GM04504 (cell line): ENCODE results near the gene ZBTB22.

Experiments used
- DNase-seq: peaks from one replicate; pipeline ENCODE4 v3.0.0-alpha.2; 2012; ENCODE audit warnings: low read depth

Gene ZBTB22

DNA sequence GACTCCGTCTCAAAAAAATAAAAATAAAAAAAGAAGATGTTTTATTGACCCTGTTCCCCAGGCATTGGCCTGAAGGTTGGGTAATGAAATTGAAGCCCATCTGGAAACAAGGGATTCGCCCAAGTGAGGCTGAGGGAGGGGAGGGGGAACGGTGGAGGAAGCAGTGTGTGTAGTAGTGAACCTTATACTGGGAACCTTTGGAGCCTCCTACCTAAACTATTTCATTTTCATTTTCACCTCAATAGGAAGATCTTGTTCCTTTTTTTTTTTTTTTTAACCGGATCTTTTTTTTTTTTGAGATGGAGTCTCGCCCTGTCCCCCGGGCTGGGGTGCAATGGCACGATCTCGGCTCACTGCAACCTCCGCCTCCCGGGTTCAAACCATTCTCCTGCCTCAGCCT is 13.2 kb upstream of the ZBTB22 start:
- DNase-seq, result no peak

DNA sequence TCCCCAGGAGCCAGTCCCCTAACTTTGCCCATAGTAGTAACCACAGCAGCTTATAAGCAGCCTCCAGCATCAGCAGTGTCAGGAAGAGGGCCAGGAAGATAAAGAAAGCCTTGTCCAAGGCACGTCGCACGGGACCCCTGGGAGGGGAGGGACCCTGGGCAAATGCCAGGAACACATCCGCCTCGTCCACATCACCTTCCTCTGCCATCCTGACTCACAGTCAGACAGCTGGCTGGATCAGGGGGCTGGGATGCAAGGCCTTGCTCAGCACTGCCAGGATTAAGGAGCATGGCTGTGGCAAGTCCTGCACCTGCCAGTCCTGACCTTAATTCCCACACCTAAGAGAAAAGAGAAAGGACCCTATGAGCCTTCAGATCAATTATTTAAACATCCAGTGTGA is 11.5 kb upstream of the ZBTB22 start:
- no peak for DNase-seq

DNA sequence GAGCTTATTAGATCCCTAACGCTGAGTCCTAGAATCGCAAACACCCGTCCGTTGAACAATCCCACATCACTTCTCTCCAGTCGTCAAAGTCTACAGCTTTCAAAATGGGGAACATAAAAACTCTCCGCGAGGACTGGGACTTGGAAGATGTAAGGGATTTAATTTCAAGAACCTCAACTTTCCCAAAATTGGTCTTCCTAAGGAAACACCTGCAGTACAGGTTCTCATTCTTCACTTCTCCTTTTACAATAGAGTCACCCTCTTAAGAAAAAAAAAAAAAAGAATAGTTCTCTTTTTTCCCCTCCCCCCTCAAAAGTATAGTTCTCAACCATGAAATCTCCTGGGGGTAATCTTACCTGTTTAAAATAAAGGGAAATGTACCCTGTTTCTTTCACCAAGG is 6.6 kb upstream of the ZBTB22 start:
- no peak for DNase-seq

DNA sequence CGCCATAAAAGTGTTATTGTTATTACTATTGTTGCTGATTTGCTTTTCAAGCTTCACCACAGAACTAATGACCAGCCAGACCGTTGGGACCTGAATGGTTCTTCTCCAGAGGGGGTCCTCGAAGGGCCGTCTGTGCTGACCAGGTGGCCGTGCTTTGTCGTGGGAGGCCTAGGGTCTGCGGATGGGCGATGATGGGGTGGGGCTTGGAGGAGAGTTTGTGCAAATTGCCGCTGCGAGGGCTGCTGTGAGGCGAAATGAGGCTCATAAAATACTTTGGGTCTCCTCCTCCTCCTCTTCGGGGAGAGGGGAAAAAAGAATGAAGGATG is 6.0 kb upstream of the ZBTB22 start:
- DNase-seq, result no peak

DNA sequence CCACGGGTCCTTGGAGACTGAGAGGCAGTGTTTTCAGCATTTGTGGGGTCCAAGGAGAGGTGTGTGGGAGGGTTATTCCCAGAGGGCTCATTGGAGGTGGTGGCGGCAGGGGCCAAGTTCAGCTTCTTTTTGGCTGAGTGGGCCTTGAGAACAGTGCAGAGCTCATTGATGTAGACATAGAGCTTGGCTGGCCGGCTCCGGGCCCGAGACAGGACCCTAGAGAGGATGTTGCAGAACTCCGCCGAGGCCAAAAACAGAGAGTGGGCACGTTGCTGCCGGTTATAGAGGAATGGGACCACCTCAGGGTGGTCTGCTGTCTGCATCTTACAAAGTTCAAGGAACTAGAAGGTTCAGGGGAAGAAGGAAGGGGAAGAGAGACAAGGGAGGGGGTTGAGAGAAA is 3.7 kb upstream of the ZBTB22 start:
- DNase-seq, result no peak

DNA sequence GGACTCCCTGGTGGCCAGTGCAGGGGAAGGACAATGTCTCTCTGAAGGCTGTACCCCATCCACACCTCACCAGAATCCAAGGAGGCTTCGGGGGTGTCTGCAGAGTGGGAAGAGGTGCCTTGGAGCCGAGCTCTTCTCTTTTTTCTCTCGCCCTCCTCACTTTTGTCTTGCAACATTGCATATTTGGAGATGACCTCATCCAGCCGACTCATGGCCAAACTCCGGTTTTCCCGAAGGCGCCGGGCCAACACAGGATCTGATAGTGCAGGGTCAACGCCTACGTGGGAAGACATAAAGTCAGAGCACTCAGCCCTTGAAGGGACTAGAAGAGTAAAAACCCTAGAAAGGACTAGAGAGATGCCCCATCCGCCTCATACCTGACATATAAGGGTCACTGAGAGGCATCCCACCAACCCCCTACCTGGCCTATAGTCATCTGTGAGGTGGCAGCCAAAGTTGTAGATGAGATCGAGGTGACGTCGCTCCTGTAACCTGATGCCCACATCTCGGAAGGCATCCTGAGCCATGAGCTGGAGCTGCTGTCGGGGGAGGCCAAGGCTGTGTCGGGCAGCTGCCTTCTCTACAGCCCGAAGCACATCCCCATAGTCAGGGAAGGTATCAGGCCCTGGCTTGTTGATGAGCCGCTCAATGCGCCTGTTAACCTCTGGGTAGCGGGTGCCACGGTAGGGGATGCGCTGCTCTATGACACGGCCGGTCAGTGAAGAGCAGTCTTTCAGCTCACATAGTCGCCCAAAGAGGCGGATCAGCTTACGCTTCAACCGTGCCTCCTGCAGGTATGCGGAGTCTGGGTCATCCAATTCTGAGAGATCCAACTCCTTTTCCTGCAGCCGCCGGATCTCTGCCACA is 3.0 kb upstream of the ZBTB22 start:
- DNase-seq, result peak; percentile 90

DNA sequence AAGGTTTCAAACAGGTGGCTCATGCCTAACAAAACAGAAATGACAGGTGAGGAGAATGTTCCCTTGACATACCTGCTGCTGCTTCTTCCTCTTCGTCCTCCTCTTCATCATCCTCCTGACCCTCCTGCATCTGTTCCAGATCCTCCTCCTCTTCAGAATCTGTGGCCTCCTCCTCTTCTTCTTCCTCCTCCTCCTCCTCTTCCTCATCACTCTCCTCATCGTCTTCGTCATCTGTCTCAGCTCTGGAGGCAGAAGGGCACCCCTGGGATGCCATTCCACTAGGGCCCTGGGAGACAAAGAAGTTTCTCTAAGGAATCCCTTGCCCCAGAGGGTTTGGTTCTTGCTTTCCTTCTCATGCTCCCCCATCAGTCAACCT is 2.4 kb upstream of the ZBTB22 start:
- no peak for DNase-seq

DNA sequence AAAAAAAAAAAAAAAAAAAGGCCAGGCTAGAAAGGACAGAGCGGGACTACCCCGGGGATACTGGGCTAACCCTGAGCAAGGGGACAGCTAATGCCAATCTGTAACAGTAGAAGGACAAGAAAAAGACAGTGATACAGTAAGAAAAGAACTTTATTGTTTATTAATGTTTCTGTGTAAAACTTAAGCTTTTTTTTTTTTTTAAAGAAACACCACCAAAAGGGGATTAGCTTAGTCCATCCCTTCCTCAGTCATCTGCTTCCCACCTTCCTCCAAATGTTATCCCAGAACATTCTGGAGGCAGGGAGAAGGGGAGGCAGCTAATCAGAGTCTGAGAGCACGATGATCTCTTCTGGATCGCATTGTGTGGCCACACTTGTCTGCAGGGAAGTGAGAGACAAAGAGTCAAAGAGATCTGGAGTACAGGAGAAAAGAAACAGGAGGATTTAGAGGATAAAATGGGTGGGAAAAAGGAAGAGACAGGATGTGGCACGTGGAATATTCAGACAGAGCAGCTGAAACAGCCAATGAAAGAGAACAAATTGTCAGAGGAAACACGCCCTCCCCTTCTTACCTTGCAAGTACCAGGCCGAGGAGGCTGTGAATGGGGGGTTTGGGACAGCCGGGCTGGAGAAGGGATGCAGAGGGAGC is 1.0 kb upstream of the ZBTB22 start:
- no peak for DNase-seq

DNA sequence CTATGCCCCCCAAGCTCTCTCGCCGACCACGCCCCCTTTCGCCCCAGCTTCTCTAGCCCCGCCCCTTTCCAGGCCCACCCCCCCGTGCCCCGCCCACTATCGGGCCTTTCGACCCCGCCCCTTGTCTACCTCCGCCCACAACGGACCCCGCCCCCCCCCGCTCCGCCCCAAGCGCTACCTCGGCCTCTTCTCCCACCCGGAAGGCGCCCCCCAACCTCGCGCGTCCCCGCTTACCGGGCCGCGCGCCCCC is 200 bp downstream of the ZBTB22 start:
- DNase-seq, result no peak

DNA sequence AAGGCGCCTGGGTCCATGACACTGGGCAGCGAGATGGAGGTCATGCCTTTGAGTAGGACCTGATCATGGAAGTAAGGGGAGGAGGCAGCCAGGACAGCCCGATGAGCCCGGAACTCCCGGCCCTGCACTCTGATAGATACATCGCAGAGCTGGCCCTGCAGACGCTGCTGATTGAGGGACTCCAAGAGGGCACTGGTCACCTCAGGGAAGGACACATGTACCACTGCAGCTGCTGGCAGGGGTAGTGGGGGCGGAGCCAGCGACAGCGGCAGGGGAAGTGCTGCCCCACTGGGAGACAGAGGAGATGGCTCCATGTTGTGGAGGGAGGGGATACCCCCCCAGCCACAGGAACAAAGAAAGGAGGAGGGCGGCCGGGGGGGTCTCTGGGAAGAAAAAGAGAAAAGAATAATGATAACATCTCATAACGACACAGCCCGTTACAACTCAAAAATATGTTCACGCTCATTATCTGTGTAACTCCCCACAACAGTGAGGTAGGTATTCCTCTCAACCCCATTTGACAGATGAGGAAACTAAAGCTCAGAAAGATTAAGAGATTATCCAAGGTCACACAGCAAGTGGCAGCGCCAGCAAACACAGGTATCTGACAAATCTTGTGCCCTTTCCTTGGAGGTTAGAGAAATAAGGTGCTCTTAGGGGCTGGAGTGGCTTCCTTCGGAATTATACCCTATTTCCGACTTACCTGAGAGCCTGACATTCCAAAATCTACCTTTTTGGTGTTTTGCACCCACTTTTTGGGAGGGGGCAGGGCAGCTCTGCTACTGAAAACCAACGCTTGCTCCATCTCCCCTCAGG is 733 bp downstream of the ZBTB22 start:
- no peak for DNase-seq

DNA sequence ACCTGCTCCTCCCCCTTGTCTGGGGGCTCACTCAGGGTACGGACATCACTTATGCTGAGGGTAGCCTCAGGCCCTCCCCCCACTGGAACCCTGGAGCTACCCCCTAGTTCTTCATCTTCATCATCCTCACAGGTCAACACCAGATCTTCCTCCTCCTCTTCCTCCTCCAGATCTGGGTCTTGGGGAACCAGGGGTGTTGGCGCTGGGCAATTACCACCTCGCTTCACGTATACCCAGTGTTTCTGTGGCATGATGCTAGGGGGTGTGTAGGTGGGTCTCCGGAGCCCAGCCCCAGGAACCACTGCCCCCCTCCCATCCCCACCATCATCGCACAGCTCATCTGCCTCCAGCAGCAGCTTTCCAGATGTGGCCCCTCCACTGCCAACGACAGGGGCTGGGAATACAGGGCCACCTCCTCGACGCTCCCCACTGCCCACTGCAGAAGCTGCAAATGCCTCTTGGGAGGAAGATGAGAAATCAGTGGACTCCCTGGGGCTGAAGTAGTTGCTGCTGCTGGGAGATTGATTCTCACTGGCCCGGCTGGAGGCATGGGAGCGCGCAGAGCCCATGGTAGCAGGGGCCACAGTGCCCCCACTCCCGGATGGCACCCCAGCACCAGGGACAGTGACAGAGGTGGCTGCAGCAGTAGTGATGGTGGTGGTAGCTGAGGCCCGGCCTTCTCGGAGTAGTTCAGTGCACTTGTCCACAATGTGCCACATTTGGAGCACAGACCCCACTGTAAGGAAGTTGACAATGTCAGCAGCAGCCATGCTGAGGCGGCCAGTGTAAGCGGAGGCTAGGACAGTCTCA is 1.5 kb downstream of the ZBTB22 start:
- DNase-seq, result no peak

DNA sequence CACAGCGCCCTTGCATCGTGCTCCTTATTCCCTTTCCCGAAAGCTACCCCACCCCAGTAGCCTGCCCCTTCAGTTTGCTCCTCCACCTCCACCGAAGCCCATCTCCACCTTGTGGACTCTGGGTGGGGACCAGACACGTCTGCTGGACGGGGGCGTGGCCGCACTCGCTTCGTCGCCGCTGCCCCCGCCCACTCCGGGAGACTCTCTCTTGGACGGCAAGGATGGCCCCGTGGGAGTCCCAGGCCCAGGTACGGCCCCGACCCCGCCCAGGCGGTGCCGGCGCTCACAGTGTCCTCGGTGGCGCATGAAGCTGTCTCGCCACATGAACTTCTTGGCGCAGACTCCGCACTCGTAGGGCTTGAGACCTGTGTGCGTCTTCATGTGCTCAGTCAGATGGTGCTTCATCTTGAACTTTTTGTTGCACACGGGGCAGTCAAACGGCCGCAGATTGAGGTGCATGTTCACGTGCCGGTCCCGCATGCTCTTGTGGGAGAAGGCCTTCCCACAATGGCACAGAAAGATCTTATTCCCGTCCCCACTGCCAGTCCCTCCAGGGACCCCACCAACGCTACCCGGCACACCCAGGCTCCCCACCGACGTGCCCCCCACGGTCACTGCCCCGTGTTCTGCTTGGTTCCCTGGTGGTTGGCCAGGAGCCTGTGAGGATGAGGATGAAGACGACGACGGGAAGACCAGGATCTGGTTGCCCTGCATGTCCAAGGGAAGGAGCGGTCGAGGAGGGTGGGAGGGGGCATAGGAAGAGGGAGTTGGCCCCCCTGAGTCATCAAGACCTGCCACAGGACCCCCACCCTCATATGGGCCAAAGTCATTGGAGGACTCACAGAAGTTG is 2.4 kb downstream of the ZBTB22 start:
- no peak for DNase-seq

DNA sequence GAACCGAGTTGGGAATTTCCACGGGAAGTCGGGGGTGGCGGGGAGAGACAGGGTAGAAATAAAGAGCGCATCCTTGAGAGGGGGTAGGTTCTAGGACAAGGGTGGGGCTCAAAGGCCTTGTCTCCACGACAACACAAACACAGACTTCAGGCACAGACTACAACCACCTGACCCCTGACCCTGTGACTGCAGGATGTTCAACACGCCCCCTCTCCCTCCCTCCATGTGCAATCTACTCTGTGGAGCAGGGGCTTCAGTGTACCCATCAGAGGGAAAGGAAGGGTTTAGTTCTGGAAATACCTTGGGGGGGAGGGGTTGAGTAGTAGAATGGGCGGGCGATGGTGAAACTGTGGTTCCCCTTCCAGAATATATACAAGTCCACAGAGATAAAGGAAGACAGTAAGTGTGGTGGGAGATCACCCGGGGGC is 3.0 kb downstream of the ZBTB22 start:
- DNase-seq, result peak; percentile 61

DNA sequence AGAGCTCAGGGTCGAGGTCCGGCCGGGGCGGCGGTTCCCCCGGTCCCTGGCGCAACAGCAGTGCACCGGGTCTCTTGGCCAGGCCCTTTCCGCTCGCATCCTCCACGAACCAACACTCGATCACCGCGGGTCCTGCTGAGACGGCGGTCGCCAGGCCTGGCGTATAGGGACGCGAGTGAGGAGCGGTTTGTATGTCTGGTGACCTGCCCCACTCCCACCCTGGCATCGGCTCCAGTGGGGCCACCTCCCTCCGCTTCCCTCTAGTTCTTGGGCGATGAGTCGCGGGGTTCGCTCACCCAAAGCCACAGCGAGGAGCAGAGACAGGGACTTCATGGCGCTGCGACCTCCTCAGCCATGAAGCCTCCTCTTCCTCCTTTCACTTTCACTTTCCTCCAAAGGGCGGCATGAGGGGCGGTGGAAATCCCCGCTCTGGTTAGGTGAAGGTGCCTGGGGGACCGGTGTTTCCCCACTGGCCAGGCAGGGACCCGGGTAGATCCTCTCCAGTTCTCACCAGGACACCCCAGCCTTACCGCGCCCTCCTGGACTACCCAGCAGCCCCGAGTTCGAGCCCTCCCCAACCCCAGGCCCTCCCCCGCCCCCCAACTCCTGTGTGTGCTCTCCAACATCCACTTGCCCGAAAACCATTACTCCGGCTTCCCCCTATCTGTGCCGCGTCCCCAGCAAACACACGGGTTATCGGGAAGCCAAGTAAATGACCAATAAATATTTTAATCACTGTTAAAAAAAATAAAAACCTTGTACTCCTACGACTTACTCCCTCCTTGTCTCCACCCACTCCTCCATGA is 3.6 kb downstream of the ZBTB22 start, which contains the start of gene TAPBP:
Gene TAPBP (minus strand): TSS at position 370 of the 806 bp plus-strand sequence. CDS start 37 bp downstream, at position 333.
- peak; percentile 30 for DNase-seq

DNA sequence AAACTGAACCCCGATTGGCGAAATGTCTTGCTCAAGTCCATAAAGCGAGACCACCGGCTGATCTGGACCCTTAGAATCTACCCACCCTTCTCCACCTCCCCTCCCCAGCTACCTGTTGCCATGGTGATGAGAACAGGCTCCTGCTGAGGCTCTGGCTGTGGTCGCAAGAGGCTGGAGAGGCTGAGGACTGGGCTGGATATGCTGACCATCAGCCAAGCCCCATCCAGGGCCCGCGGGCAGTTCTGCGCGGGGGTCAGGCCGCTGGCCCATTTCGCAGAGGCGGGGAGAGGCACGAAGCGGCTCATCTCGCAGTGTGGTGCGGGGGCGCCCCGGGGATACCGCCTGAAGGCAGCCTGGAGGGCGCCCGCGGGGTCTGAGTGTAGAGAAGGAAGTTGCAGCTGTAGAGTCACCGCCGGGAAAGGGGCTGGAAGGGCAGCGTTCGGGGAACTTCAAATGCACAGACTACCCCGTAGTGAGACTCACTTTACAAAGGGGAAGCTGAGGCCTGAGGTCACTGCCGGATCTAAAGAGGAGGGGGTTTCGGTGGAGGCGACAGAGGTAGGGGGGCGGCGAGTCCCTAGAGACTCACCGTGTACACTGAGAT is 4.3 kb downstream of the ZBTB22 start:
- DNase-seq, result no peak

DNA sequence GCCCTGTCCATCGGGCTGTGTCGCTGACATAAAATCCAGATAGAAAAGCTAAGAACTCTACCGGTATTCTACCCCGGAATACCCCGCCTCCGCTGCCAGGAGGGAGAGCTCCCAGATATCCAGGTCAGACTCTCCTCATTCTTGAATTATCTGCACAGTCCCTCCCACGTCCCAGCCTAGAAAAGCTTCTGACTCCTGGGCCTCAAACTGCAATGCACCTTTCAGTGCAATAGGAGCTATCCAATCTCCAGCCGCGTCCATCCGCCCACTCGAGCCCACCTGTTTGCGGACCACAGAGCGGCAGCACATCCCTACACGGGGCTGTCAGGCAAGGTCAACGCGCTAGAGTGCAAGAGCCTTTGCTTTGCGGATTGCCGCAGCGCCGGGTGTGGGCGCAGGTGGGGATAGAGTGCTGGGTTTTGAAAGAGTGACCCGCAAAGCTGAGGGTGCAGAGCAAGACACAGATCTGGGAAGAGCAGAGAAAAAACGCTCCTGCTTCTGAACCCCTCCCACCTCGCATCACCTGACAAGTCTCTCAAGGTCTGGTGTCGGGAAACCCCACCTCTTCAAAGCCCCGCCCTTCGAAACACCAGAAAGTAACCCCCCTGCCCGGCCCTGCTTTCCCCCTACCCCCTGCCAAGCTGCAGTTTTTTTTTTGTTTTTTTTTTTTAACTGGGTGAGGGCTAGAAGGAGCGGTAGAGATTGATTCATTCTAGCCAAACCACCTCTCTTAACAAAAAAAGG is 5.0 kb downstream of the ZBTB22 start:
- DNase-seq, result no peak

DNA sequence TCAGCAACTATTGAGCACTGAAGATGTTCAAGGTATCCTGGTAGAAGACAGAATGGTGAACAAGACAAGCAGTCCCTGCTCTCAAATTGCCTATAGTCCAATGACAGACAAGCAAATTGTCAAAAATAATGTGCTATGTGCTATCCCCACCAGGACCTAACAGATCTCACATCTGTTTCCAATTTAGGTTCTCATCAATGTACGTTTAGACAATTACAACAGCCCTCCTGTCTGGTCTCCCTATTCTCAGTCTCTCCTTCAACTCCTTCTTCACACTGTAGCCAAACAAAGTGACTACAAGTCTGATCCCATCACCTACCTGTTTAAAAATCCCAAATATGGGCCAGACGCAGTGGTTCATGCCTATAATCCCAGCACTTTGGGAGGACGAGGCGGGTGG is 11.2 kb downstream of the ZBTB22 start:
- no peak for DNase-seq

DNA sequence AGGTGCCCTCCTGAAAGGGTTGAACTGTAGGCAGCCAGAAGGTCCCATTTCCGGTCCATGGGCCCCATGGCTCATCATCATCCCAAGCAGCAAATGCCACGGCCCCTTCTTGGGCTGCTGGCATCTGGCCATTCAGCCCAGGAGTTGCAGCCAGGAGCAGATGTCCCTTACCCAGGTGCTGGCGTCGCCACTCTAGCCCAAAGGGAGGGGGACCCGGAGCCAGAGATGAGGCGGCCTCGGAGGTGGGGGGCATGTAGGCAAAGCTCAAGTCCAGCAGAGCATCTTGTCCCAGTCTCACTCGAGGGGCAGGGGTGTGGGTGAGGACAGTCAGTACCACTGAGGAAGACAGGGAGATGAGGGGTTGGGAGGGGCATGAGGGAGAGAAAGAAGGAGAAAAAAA is 12.5 kb downstream of the ZBTB22 start:
- no peak for DNase-seq

DNA sequence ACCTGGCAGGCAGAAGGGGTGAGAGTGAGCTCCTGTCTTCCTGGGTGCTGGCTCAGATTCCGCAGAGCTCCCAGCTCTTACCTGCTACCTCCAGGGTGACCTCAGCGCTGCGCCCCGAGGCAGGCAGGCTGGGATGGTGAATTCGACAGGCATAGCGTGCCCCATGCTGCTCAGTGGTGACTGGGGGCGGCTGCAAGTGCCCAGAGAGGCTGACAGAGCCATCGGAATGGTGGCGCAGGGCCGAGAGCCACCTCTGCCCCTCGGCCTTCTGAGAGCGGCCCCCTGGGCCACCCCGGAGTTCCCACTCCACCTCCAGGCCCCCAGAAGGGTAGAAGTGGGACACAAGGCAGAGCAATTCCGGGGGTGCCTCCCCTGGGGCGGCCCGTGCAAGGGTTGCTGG is 13.3 kb downstream of the ZBTB22 start:
- DNase-seq, result no peak
